Activated gamma-delta T cell (primary cell): ENCODE data around the gene CDK4.
"Not testable (repeated sequence)": the region's sequence is repeated elsewhere in the genome, so short reads cannot be mapped to it uniquely, and the experiment has no call there.

ENCODE experiments used
- DNase-seq: peaks from one replicate; lab custom pipeline; 2025; lab: John Stamatoyannopoulos, UW

Gene CDK4

GRCh38 chr12:57724936-57725740 is 27.0 kb downstream of the CDK4 start:
- DNase-seq = no peak

DNA sequence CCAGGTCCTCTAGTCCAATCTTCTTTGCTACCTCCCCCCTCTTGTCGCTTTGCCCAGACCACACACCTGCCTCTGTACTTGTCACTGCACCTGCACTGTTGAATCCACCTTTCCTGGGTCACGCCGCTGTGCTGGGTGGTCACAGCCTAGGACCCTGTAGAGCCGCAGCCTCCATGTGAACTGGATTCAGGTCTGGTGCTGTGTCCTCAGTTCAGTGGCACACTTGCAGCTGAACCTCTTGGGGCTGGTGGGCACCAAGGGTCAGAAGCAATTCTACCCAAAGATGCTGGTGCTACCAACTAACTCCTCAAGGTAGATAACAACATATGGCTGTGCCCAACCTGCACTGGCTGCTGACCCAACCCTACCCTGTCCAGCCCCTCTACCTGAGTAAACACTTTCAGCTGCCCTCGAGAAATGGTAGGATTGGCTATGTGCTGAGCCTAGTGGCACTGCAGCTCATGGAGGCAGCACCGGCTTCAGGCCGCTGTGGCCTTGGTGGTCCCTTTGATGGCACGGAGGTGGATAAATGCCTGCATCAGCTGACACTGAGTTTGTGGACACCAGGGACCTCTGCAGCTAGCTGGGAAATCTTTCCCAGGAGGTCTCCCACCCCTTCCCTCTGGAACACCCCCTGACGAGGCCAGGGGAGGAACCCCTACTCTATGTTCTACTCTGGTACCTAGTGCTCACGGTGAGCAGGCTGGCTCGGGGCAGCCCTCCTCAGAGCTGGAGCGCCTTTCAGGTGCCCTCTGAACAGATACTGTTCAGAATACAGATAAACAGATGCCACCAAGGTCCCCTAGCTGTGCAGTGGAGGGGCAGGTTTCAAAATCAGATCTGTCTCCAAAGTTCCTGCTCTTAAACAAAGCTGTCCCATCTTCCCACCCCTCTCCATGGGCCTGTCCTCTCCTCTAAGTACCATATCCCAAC is 27.8 kb downstream of the CDK4 start:
- no peak for DNase-seq

DNA sequence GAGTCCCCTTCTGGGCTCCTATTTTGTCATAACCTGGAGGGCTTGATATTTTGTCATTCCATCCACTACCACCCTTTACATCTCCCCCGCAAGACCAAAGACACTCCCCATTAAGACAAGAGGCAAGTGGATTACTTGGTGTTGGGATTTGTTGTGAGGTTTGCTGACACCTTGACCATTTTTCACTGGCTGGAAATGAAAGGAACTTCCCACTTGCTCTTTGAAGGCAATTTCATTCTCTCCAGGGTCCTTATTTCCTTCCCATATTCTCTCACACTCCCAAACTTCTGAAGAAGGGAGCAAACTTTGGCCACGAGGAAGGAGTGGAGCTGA is 28.5 kb downstream of the CDK4 start:
- no peak for DNase-seq

GRCh38 chr12:57722716-57723629 is 29.1 kb downstream of the CDK4 start:
- no peak for DNase-seq

DNA sequence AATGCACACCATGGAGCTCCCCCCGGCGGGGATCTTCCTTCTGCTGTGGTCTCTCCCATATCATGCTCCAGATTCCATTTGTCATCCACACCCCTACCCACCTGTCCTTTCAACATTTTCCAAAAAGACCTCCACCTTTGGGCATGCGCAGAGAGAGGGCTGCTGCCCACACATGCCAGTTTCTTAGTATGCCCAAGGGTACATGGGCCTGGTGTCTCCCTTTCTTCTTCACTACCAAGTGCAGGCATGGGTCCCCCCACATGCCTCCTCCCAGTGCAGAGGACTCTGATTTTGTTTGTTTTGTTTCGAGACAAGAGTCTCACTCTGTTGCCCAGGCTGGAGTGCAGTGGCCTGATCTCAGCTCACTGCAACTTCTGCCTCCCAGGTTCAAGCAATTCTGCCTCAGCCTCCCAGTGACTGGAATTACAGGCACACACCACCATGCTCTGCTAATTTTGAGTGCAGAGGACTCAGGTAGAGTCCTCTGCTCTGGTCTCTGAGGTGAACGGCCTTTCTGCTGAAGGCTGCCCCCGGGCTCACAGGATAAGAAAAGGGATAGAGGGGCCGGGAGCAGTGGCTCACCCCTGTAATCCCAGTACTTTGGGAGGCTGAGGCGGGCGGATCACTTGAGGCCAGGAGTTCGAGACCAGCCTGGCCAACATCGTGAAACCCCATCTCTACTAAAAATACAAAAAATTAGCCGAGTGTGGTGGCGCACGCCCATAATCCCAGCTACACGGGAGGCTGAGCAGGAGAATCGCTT is 30.1 kb downstream of the CDK4 start:
- not testable (repeated sequence) for DNase-seq

GRCh38 chr12:57720606-57721595 is 31.2 kb downstream of the CDK4 start:
- DNase-seq = no peak

DNA sequence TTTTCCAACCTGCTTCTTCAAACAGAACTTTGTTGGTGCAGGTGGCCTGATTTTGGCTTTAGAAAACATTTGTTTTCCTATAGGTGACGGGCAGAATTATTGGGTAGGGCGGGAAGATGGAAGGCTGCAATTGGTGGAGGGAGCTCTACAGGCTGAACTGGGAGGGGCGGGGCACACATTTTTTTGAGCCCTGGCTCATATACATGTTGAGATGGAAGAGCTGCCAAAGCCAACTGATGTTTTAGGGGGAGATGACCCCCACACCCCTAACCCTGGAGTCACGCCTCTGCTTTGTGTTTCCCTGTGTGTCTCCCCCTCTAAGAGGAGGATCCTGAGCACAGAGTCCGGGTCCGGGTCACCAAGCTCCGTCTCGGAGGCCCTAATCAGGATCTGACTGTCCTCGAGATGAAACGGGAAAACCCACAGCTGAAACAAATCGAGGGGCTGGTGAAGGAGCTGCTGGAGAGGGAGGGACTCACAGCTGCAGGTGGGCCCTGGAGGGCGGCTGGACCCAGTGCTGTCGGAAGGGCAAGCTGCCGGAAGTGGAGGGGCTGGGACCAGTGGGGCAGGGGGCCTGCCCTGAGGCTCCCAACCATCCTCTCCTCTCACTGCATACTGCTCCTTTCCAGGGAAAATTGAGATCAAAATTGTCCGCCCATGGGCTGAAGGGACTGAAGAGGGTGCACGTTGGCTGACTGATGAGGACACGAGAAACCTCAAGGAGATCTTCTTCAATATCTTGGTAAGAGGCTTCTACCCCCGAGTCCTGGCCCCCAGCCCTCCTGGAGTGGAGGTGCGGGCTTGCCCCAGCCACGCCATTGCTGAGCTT is 32.1 kb downstream of the CDK4 start:
- no peak for DNase-seq

- no peak for DNase-seq
These were observed 33.2 kb downstream of the CDK4 start for GRCh38 chr12:57718641-57719528.

GRCh38 chr12:57717846-57718640 is 34.1 kb downstream of the CDK4 start:
- DNase-seq = no peak

DNA sequence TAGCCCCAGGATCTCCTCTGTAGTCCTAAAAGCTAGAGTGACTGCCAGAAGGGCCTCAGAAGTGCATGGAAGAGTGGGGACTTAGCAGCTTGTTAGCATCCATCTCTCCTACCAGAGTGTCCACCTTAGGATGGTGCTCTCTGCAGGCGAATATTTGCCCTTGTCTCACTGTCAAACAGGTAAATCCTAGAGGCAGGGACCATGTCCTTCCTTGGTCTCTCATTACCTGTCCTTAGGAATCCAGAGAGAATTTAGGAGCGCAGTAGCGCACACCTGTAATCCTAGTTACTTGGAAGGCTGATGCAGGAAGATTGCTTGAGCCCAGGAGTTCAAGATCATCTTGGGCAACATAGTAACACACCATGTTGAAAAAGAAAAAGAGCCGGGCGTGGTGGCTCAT is 35.0 kb downstream of the CDK4 start:
- no peak for DNase-seq

DNA sequence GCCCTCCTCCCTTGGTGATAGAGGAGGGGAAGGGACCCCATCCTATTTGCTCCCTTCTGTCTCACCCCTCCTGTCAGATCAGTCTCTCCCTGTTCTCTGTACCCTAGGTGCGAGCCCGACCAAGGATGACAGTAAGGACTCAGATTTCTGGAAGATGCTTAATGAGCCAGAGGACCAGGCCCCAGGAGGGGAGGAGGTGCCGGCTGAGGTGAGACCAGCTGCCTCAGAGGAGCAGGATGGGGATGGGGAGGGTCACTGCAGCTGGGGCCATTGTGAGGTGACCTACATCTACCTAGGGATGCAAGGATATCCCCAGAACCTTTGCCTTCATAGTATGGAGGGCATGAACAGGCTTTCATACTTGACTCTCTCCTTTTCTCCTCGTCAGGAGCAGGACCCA is 35.8 kb downstream of the CDK4 start:
- no peak for DNase-seq

GRCh38 chr12:57715786-57716185 is 36.3 kb downstream of the CDK4 start:
- no peak for DNase-seq

GRCh38 chr12:57715036-57715748 is 36.9 kb downstream of the CDK4 start:
- not testable (repeated sequence) for DNase-seq

- DNase-seq = no peak
These were observed 38.9 kb downstream of the CDK4 start for GRCh38 chr12:57713209-57713608.

DNA sequence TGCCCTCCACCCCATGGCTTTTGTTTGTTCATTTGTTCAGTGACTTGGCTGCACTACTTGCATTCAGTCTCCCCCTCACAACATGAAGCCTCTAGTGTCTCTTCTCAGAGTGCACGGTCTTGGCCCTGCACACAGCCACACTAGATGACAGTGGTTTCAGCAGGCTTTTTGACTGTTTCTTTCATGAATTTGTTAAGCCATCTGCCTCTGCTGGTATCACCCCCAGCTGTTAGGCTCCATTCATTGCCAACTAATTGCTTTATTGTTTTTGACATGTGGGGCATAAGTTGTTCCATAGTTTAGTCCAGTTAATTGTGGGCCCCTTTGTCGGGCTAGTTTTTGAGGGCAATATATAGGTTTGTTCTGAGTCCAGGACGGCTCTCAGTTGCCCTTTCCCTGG is 39.4 kb downstream of the CDK4 start:
- no peak for DNase-seq

DNA sequence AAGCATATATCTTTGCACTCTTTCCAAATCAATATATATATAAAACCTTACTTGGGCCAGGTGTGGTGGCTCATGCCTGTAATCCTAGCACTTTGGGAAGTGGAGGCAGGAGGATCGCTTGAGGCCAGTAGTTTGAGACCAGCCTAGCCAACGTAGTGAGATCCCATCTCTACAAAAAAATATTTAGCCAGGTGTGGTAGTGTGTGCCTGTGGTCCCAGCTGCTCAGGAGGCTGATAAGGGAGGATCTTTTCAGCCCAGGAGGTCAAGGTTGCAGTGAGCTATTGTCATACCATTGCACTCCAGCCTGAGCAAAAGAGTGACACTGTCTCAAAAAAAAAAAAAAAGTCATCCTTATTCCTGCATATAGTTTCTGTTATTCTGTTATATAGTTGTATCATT is 43.8 kb downstream of the CDK4 start:
- no peak for DNase-seq

DNA sequence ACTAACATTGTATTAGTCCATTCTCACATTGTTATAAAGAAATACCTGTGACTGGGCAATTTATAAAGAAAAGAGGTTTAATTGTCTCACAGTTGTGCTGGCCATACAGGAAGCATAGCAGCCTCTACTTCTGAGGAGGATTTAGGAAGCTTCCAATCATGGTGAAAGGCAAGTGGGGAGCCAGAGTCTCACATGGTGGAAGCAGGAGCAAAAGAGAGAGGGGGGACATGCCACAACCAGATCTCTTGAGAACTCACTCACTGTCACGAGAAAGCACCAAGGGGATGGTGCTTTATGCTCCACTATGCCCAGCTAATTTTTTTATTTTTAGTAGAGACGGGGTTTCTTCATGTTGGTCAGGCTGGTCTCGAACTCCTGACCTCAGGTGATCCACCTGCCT is 44.9 kb downstream of the CDK4 start:
- no peak for DNase-seq
